HG03025 (cell line): ENCODE data around the gene TENM4.

Experiments used
- ATAC-seq: cut with Tn5 transposase; IDR thresholded peaks from one replicate; pipeline ENCODE4 v1.9.1; 2021; ENCODE audit warnings: mild to moderate bottlenecking, moderate library complexity; ENCODE audit not compliant: unreplicated experiment, low FRiP score

Gene TENM4

GRCh38 chr11:79453617-79454016 lies 12.8 kb upstream of the TENM4 start:
- ATAC-seq = no peak

- no peak for ATAC-seq
These were observed 8.2 kb upstream of the TENM4 start for GRCh38 chr11:79449040-79449439.

GRCh38 chr11:79447038-79447786 lies 6.4 kb upstream of the TENM4 start:
- no peak for ATAC-seq

DNA sequence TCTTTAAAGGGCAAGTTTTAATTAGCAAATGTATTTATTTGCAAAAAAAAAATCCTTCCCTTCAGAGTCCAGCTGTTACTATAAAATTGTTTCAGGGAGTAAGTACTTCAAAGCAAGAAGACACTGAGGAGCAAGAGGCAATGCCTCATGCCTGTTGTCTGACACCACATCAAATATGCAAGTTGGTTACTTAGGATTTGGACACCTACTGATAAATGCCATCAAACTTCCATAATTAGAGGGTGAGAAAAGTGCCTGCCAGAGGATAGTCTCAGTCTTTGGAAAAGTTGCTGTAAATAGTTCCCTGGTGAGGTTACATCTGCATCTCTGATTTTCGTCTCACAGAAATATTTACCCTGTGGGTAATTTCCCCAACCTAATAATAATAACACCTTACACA lies 4.1 kb upstream of the TENM4 start:
- no peak for ATAC-seq

GRCh38 chr11:79441461-79441875 lies 638 bp upstream of the TENM4 start:
- ATAC-seq = no peak

- ATAC-seq = no peak
These were observed 802 bp downstream of the TENM4 start for GRCh38 chr11:79439886-79440570.

DNA sequence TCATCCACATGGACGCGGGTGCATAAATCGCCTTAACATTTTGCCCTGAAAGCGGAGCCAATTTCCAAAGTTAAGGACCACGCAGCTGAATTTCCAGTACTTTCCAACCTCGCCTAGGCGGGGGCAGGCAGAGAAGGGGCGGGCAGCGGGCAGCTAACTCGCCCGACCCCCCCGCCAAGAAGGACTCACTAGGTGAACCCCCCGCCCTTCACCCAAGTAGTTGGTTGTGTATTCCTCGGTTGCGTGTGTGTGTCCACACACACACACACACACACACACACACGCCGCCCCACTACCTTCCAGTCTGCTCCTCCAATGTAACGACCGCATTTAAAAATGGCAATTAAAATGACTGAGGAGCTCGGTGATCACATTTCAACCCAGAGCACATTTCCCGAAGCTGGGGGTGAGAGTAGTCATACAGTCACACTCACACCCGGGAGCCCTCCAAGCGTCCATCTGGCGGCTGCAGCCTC lies 1.4 kb downstream of the TENM4 start:
- ATAC-seq = no peak

DNA sequence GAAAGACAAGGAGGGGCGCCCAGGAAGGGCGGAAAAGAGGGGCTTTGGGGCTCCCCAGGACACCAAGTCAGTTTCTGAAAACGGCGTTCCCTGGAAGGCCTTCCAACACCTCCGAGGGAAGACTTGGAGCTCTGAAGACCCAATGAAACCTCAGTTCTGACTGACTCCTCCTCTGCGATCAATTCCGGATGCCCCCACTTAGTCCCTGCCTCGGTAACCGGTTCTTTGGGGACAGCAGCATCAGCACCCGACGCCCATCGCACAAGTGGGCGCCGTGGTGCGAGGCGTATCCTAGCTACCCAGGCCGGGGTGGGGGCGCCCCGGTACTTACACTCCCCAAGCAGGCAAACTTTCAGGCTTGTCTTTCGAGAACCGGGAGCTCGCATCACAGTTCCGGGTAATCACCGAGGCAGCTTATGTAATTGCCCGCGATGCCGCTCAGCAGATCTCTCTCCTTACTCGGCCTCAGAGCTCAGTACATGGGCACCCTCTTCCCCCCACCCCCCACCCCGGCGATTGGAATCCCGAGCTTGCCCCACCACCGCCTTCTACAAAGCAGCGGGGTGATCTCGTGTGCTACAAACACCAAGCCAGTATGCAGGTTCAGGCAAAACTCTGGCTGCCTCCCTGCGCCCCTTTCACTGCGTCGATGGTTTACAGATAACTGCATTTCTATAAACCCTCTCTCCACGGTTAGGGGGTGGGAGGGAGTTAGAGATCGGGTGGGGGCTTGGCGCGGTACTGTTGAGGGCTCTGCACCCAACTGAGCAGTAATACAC lies 2.0 kb downstream of the TENM4 start:
- ATAC-seq = no peak

DNA sequence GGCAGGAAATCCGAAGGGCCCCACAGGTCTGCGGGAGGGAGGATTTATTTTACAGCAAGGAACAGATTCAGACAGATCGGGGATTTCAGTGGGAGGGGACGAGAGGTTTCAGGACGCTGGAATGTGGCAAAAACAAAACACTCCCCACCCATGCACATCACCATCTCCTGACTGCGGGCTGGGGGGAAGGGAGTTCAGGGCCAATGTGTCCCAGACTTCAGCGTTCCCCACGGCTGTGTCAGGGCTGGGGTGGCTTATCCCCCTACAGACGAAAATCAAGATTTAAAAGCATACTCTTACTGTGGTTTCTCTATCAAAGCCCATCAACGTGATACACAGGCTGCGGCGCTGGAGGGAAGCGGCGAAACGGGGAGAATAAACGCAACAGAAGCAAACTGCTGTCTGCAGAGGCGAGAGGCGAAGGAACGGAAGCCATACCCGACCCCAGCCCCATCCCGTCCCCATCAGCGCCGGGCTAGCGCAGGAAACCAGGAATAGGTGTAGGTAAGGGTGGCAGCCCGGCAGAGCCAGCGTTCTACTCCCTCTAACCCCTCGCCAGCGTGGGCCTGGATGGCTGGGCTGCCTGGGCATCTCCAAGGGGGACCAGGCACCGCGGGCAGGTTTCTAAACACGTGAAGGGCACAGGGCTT lies 2.7 kb downstream of the TENM4 start:
- ATAC-seq = no peak

- no peak for ATAC-seq
These were observed 3.4 kb downstream of the TENM4 start for GRCh38 chr11:79437278-79437980.

DNA sequence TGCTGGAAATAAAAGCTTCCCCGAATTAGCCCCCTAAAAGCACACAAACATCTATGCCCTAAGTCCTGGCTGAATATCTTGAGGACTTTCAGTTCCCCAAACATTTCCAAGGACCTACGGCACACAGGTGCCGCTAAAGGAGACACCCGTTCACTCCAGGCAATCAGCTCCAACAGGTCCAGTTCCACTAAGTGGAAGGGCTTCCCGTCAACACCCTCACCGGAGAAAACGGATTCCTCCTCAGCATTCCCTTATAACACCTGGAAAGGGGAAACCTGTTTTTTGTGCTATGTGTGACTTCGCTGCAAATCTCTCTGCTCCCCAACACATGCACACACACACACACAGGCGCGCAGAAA lies 3.9 kb downstream of the TENM4 start:
- ATAC-seq = no peak

- no peak for ATAC-seq
These were observed 6.5 kb downstream of the TENM4 start for GRCh38 chr11:79434283-79434682.

GRCh38 chr11:79432138-79432537 lies 8.7 kb downstream of the TENM4 start:
- ATAC-seq = no peak

DNA sequence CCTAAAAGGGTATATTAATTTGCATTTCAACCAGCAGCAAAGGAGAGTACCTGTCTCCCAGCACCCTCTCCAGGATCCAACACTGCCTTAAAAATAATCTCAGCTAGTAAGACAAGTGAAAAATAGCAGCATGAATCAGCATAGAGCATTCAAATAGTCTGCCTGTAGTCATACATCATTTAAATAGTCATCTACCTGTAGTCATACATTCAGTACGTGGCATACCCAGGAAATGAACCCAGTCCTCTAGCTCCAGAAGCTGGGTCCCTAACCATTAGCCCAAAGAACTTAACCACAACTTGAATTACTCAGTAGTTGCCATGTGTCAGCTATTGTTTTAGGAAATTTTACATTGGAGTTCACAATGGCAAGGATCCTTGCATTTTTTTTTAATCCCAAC lies 9.3 kb downstream of the TENM4 start:
- ATAC-seq = no peak

DNA sequence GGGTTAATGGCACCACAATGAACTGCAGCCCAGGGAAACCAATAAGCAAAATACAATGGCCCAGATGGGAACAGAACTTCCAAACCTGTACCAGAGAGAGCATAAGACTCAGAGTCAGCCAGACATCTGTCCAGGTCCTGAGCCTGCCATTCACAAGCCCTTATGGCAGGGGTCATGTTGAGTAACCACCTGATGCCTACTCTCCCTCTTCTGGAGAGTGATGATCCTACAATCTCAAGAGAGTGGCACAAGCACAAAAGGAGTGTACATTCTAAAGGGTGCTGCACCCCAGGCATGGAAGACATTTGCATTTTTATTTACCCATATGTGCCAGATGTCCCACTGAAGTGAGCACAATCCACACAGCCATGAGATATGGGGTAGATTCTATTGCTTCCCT lies 10.6 kb downstream of the TENM4 start:
- ATAC-seq = no peak

- no peak for ATAC-seq
These were observed 12.4 kb downstream of the TENM4 start for GRCh38 chr11:79428406-79428805.

GRCh38 chr11:79427611-79428327 lies 13.1 kb downstream of the TENM4 start:
- ATAC-seq = no peak

GRCh38 chr11:79427126-79427525 lies 13.7 kb downstream of the TENM4 start:
- ATAC-seq = no peak

DNA sequence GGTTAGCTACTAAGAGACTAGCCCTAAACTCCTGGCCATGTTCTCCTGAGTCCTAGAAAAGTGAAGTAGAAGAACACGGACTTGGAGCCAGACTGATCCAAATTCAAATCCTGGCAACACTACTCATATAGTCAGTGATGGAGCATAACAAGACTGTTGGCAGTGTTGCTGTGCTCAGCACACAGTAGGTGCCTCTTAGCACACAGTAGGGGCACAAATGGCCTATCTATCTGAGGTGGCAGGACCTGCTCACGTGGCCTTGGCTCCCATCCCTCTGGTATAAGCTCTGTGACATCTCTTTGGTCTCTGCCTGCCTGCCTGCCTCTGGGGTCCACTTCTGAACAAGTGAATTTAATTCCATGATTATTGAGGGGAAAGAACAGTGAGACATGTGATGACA lies 15.4 kb downstream of the TENM4 start:
- no peak for ATAC-seq

- no peak for ATAC-seq
These were observed 17.1 kb downstream of the TENM4 start for GRCh38 chr11:79423736-79424135.
